ENCODE data around the gene PTEN. TPM values are rescaled to one million over a fixed set of nuclear protein-coding genes. Genes with fewer than 3 reads are reported as not detected.
"Not testable (repeated sequence)": the region's sequence is repeated elsewhere in the genome, so short reads cannot be mapped to it uniquely, and the experiment has no call there.

PTEN gene
- total RNA-seq, 6 experiments from 2014 or later = 49.3 to 72.7 (median 63.5) TPM

DNA sequence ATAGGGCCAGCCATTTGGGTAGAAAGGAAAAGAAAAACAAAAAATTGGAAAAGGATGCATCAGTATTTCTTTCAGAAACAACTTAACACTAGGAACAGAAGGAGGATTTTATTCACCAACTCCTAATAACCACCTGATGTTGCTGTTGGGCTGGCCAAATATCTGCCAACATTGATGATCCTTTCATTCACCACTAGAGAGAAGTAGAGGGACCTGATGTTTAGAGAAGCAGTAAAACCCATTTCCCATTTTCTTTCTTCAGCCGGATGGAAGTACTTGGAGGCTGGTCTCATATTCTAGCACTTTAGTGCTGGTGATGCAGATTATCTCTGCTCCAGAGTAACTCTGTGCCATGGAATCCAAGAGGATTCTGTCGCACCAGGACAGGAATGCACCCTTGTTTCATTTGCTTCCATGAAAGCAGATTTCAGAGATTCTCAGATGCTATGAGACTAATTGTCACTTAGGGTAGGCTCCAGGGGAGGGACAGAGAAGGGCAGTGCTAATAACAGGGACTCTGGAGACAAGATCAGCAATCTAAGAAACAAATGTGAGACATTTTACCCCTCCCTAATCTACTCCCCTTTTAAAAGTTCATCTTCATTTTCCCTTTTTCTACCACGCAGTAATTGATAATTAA, 3.1 kb upstream of the PTEN start:
- H3K4me3 Mint-ChIP-seq = peak overlapping the region; percentile 37
- TF ChIP-seq CTCF (IDR thresholded peaks at IDR 0.05) = peak; percentile 73
- peaks cover 11% of the 10 kb centered on the region for H3K36me3 Mint-ChIP-seq (ENCODE audit: low read depth)
- peak overlapping the region; percentile 20; the same call in 1 of the 2 replicates for H3K27ac Mint-ChIP-seq
- peaks cover 4% of the 10 kb centered on the region; the same call in 1 of the 2 replicates for H3K9me3 Mint-ChIP-seq
- H3K27me3 Mint-ChIP-seq (ENCODE audit: insufficient read depth) = peaks cover 4% of the 10 kb centered on the region
- peak; percentile 73 for DNase-seq
- H3K4me1 Mint-ChIP-seq (ENCODE audit: low read depth) = peaks cover 29% of the 10 kb centered on the region

GRCh38 chr10:87860816-87861403, 2.5 kb upstream of the PTEN start:
- TF ChIP-seq CTCF (IDR thresholded peaks at IDR 0.05) = no peak
- Mint-ChIP-seq H3K9me3 (no peaks in the 10 kb centered on the region), H3K4me3 (peak overlapping the region; percentile 98), H3K36me3 (ENCODE audit: low read depth) (peaks cover 17% of the 10 kb centered on the region), H3K4me1 (ENCODE audit: low read depth) (peaks cover 29% of the 10 kb centered on the region), H3K27me3 (ENCODE audit: insufficient read depth) (peaks cover 3% of the 10 kb centered on the region; the same call in 1 of the 2 replicates), H3K27ac (peak overlapping the region; percentile 98)
- DNase-seq = no peak

- no peaks in the 10 kb centered on the region for H3K9me3 Mint-ChIP-seq
- H3K4me3 Mint-ChIP-seq = peak overlapping the region; percentile 98
- H3K27me3 Mint-ChIP-seq (ENCODE audit: insufficient read depth) = peaks cover 3% of the 10 kb centered on the region; the same call in 1 of the 2 replicates
- peaks cover 29% of the 10 kb centered on the region for H3K4me1 Mint-ChIP-seq (ENCODE audit: low read depth)
- H3K36me3 Mint-ChIP-seq (ENCODE audit: low read depth) = peaks cover 20% of the 10 kb centered on the region
- peak; percentile 50; the same call in 1 of the 2 replicates for TF ChIP-seq CTCF (IDR thresholded peaks at IDR 0.05)
- peak overlapping the region; percentile 98 for H3K27ac Mint-ChIP-seq
- peak; percentile 88 for DNase-seq
Measured at GRCh38 chr10:87861566-87861952, 1.9 kb upstream of the PTEN start.

DNA sequence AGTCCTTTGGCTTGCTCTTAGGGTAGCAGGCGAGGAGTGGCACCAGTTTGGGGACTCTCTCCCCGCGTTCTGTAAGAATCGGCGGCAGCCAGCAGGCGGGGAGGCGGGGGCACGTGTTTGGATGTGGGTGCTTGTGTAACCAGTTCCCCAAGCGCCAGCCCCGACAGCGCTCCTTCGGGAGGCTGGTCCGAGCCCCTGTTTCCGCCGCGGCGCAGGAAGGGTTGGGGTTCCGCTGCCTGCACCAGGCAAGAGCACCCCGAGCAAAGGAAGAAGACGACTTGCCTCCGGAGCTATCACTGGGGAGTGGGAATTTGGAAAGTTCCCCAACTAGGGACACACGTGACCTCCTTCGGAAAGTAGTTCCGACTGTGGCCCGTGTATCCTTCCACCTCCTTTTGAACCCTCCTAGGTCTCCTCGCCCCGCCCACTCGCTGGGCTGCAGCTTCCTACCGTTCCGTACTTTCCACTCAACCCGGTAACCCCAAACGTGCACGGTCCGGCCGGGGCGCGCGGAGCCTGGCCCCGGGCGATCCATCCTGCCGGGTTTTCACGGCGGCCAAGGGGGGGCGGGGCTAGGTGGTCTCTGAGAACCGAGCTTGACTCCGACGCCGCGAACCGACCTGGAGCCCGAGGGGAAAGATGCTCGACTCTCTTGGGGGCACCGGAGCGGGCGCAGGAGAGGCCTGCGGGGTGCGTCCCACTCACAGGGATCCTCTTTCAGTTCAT, 1.3 kb upstream of the PTEN start:
- peak overlapping the region; percentile 98 for H3K27ac Mint-ChIP-seq
- no peak; the same call in 1 of the 2 replicates for TF ChIP-seq CTCF (IDR thresholded peaks at IDR 0.05)
- no peaks in the 10 kb centered on the region for H3K9me3 Mint-ChIP-seq
- H3K4me3 Mint-ChIP-seq = peak overlapping the region; percentile 98
- H3K36me3 Mint-ChIP-seq (ENCODE audit: low read depth) = peaks cover 25% of the 10 kb centered on the region
- peak; percentile 97 for DNase-seq
- H3K4me1 Mint-ChIP-seq (ENCODE audit: low read depth) = peaks cover 29% of the 10 kb centered on the region
- peaks cover 3% of the 10 kb centered on the region; the same call in 1 of the 2 replicates for H3K27me3 Mint-ChIP-seq (ENCODE audit: insufficient read depth)

GRCh38 chr10:87862679-87863052, 759 bp upstream of the PTEN start:
- no peak for TF ChIP-seq CTCF (IDR thresholded peaks at IDR 0.05)
- peaks cover 28% of the 10 kb centered on the region for H3K4me1 Mint-ChIP-seq (ENCODE audit: low read depth)
- H3K27ac Mint-ChIP-seq = peak overlapping the region; percentile 98
- peaks cover 3% of the 10 kb centered on the region; the same call in 1 of the 2 replicates for H3K27me3 Mint-ChIP-seq (ENCODE audit: insufficient read depth)
- H3K9me3 Mint-ChIP-seq = no peaks in the 10 kb centered on the region
- H3K4me3 Mint-ChIP-seq = peak overlapping the region; percentile 98
- DNase-seq = peak; percentile 48
- peaks cover 25% of the 10 kb centered on the region for H3K36me3 Mint-ChIP-seq (ENCODE audit: low read depth)

- not testable (repeated sequence) for H3K27me3 Mint-ChIP-seq (ENCODE audit: insufficient read depth); DNase-seq; H3K9me3 Mint-ChIP-seq
- H3K27ac Mint-ChIP-seq = peak overlapping the region; percentile 81
- H3K4me1 Mint-ChIP-seq (ENCODE audit: low read depth) = peaks cover 32% of the 10 kb centered on the region
- peaks cover 38% of the 10 kb centered on the region for H3K36me3 Mint-ChIP-seq (ENCODE audit: low read depth)
- H3K4me3 Mint-ChIP-seq = peak overlapping the region; percentile 98
Measured at GRCh38 chr10:87863951-87864495, 598 bp downstream of the PTEN start.

Data from HFFc6 (cell line).